ENCODE results near the gene PCTP. TPM values are rescaled to one million over a fixed set of nuclear protein-coding genes. Genes with fewer than 3 reads are reported as not detected.
A peak's percentile ranks its signal among the peaks of the same experiment; 100 is the strongest.

PCTP gene
- total RNA-seq, 1 experiment from 2014 or later: 17.1 TPM

DNA sequence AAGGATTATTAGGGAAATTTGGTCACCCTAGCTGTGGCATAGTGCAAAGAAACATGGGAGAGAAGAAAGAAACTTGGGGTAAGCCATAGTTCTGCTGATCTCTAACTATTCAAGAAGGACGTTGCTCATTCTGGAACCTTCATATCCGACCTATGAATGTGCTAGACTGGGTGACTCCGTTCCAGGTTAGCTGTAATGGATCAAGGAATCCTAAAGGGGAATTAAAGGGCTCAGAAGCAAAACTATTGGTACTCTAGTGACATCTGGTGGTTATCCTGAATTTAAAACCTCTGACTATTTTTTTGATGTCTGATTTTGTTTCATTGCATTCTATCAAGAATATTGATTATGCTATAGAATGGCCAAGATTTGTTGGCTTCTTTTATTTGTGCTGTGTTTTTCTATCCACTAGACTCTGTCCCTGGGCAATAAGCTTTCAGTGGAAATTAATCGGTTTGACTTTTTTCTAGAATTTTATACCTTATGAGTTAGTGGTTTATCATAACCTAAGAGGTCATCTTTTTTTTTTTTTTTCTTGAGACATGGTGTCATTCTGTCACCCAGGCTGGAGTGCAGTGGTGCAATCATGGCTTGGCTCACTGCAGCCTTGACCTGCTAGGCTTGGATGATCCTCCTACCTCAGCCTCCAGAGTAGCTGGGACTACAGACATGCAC lies 19.5 kb downstream of the PCTP start:
- peaks cover 0 to 21% (median 10%) of the 10 kb centered on the region in 3 experiments; a peak in 6 of 7 replicates for H3K36me3 Mint-ChIP-seq (ENCODE audit: insufficient read depth in 1 of 3, low read depth in 3 of 3)
- H4K91ac ChIP-seq (ENCODE audit: insufficient read length, low read depth, low read length): no peak overlapping the region
- no peaks in the 10 kb centered on the region for H3K27me3 ChIP-seq (ENCODE audit: insufficient read depth, low read length)
- no peaks in the 10 kb centered on the region for H4K20me1 ChIP-seq (ENCODE audit: control insufficient read depth, insufficient read depth, insufficient read length)
- no peak overlapping the region for H2BK5ac ChIP-seq (ENCODE audit: insufficient read length, low read length)
- no peak overlapping the region for H2BK120ac ChIP-seq (ENCODE audit: low read depth, low read length, poor library complexity, severe bottlenecking)
- no peaks in the 10 kb centered on the region for H3K9me3 Mint-ChIP-seq
- H3K9me3 ChIP-seq (ENCODE audit: control insufficient read depth, low read depth, low read length): no peaks in the 10 kb centered on the region
- no peaks in the 10 kb centered on the region for H3K4me1 ChIP-seq (ENCODE audit: insufficient read depth, low read length)
- no CpG with 5 or more reads among the region's 4 CpGs for WGBS (ENCODE audit: extremely low coverage, insufficient read length, low lambda C conversion rate)
- H3K4me1 Mint-ChIP-seq: peaks cover 0 to 3% of the 10 kb centered on the region in 2 experiments; a peak in 1 of 4 replicates
- DNase-seq: no peak
- TF ChIP-seq, protein P1, sequence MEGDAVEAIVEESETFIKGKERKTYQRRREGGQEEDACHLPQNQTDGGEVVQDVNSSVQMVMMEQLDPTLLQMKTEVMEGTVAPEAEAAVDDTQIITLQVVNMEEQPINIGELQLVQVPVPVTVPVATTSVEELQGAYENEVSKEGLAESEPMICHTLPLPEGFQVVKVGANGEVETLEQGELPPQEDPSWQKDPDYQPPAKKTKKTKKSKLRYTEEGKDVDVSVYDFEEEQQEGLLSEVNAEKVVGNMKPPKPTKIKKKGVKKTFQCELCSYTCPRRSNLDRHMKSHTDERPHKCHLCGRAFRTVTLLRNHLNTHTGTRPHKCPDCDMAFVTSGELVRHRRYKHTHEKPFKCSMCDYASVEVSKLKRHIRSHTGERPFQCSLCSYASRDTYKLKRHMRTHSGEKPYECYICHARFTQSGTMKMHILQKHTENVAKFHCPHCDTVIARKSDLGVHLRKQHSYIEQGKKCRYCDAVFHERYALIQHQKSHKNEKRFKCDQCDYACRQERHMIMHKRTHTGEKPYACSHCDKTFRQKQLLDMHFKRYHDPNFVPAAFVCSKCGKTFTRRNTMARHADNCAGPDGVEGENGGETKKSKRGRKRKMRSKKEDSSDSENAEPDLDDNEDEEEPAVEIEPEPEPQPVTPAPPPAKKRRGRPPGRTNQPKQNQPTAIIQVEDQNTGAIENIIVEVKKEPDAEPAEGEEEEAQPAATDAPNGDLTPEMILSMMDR (conservative IDR thresholded peaks at IDR 0.05): peak; percentile 76
- H3K23ac ChIP-seq (ENCODE audit: insufficient read length, low read depth, low read length): no peak overlapping the region
- no peaks in the 10 kb centered on the region for H3K27me3 Mint-ChIP-seq (ENCODE audit: low read depth)
- no peak overlapping the region for H2BK12ac ChIP-seq (ENCODE audit: insufficient read length, low read depth, low read length)
- H3K27ac Mint-ChIP-seq: no peak overlapping the region
- no peak overlapping the region for H3K27ac ChIP-seq (ENCODE audit: insufficient read length, low read depth, low read length)
- no peak overlapping the region for H2BK15ac ChIP-seq (ENCODE audit: low read depth, low read length)
- H3T11ph ChIP-seq (ENCODE audit: low read length): no peak overlapping the region
- no peak overlapping the region for H3K4me2 ChIP-seq (ENCODE audit: insufficient read depth, insufficient read length, low read length)
- H3K4me3 Mint-ChIP-seq: no peak overlapping the region
- no peak overlapping the region for H2AFZ ChIP-seq (ENCODE audit: low read length)
- H3K79me1 ChIP-seq (ENCODE audit: insufficient read depth, low read depth, low read length, poor library complexity, severe bottlenecking): no peaks in the 10 kb centered on the region
- no peaks in the 10 kb centered on the region for H3K79me2 ChIP-seq (ENCODE audit: insufficient read depth, low read length)
- no peak overlapping the region for H3K9ac ChIP-seq (ENCODE audit: extremely low read depth, insufficient read length, low read length)
- H3K23me2 ChIP-seq (ENCODE audit: insufficient read length, low read depth, low read length, poor library complexity, severe bottlenecking): no peaks in the 10 kb centered on the region
- H4K5ac ChIP-seq (ENCODE audit: insufficient read length, low read depth, low read length): no peak overlapping the region
- H4K8ac ChIP-seq (replicated peaks; ENCODE audit: insufficient read length, low read depth, low read length): no peak overlapping the region
- H2AK5ac ChIP-seq (ENCODE audit: insufficient read length, low read length): no peak overlapping the region
- H3K14ac ChIP-seq (ENCODE audit: insufficient read depth, low read length): no peak overlapping the region
- H3K56ac ChIP-seq (ENCODE audit: insufficient read length, low read depth, low read length): no peak overlapping the region
- no peak overlapping the region for H3K4ac ChIP-seq (ENCODE audit: low read depth, low read length)
- H3K18ac ChIP-seq (ENCODE audit: insufficient read length, low read depth, low read length): no peak overlapping the region
- H2BK20ac ChIP-seq (ENCODE audit: low read depth, low read length, poor library complexity, severe bottlenecking): no peak overlapping the region
